HG03064 (cell line): ENCODE data around the gene USH1C.

Source experiments
- ATAC-seq: cut with Tn5 transposase; IDR thresholded peaks from one replicate; pipeline ENCODE4 v1.9.1; 2021; ENCODE audit warnings: low read depth; ENCODE audit not compliant: unreplicated experiment

USH1C gene

GRCh38 chr11:17477361-17477760, 66.9 kb downstream of the USH1C start:
- no peak for ATAC-seq

DNA sequence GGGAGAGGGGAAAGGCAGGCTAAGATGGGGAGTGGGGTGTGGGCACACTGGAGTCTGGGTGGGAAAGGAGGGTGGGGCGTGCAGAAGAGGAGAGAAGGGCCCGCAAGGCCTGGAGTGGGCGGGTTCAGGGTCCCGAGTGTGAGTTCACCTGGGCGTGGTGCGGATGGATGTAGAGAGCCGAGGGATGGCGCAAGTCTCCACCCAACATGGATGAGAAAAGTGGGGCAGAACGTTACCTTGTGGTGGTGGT, 67.2 kb downstream of the USH1C start:
- no peak for ATAC-seq

DNA sequence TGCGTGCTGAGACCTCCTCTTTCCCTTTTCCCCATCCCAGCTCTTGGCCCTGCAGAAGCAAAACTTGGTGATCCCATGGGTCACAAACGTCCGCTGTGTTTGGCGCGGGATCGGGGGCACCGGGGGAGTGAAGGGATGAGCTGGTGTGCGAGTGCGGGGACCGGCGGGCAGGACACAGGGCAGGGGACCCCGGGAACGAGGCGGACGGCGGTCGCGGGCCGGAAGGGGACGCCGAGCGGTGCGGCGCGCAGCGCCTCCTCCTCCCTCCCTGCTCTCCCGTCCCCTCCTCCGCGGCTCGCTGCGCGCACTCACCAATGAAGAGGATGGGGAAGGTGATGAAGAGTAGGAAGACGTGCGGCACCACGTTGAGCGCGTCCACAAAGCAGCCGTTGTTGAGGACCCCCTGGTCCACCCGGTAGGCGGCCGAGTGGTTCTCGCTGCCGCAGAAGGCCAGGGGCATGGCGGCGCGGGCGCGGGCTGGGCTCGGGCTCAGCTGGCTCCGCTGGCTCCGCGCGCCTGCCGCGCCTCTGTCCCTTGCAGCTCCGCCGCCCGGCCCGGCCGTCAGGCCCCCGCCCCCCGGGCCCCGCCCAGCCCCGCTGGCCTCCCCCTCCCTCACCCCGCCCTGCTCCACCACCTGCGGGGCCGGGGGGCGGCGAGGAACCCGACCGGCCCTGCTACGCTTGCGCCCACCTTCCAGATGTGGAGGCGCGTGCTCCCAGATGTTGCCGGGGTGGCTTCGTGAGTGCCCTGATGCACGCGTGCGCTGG, 67.7 kb downstream of the USH1C start, which contains the start of gene ABCC8:
TSS of gene ABCC8 (minus strand) at position 529 of the 767 bp plus-strand sequence. CDS start at position 460, 69 bp downstream.
- ATAC-seq: no peak

DNA sequence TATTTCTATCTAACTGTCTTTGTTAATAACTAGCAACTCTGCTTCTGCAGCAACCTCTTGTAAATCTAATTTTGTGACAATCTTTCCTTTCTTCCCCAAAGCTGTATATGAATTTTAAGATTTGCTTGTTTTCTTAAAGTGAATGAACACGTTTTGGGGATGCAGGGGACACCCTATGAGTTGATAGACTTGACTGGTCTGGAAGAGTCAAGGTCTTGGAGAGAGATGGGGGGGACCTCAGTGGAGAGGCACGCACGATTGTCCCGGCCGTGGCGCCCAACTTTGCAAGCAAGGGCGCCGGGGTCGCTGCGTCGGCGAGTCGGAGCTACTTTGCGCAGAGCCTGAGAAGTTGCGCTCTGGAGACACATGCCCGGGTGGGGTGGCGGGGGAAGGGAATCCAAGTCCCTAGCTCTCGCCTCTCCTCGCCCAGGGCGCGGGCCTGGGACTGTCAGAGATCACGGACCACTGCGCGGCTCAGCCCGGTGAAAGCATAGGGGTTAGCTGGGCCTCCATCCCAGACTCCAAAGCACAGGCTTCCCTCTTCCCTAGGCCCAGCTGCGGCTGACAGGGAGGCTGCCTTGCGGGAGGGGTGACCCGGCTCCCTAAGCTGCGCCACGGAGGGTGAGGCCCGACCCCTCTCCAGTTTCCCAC, 68.4 kb downstream of the USH1C start:
- no peak for ATAC-seq

DNA sequence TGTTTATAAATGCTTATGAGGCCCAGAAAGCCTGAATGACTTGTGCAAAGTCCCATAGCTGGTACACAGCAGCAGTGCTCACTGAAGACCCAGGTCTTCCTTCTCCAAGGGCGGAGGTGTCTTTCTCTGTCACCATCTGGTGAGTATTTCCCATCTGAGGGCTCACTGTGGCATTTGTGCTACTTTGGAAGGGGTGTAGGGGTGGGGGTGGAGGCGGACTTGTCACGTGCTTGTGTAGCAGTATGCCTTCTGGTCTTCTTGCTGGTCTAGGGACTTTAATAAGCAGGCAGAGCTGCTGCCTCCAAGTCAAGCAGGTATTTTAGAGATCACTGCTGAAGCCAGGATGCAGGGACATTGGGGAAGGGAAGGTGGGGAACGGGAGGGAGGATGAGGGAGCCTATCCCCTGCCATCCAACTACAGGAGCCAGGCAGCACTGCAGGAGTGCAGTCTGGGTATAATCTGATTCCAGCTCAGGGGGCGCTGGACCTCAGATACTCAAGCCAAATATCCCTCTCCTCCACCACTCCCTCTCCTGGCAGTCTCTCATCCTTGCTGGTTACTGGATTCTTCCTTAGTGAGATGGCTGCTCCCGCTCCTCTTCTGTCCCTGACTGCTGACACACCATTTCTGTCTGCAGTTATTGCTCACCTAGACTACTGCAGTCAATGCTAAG, 71.0 kb downstream of the USH1C start:
- ATAC-seq: no peak

DNA sequence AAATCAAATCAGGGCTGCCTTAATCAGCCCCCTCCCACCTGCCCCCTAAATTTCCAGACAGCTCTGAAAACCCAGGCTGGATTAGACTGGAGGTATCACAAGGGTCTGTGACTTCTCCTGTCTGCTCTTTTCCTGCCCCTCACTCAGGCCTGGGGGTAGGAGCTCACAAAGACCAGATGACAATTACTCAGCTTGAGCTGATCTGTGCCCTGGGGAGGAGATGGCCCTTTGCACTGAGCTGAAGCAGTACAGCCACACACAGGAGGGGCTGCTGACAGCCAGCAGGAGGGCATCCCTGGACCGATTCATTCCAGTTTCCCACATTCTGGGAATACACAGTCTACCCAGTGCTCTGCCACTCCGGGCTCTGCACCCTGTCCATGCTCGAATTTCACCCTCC, 71.7 kb downstream of the USH1C start:
- no peak for ATAC-seq

GRCh38 chr11:17471501-17471900, 72.7 kb downstream of the USH1C start:
- no peak for ATAC-seq

- ATAC-seq: no peak
Measured at GRCh38 chr11:17469998-17470397, 74.2 kb downstream of the USH1C start.

DNA sequence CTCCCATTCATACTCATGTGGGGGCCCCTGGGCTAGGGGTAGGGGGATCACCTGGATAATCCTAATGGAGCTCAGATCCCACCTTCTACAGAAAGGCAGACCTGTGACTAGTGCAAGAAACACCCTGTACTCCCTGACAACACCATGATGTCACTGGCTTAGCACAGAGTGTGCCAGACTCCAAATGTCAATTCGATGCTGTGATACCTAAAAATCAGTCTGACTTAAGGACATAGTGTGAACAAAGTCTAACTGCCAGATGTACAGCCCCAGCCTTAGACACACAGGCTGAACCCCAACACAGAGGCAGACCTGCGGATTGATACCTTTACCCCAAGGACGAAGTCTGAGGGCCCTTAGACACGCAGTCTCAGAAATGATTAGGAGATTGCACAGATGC, 76.1 kb downstream of the USH1C start:
- ATAC-seq: no peak

- ATAC-seq: no peak
Measured at GRCh38 chr11:17463546-17464174, 80.6 kb downstream of the USH1C start.

DNA sequence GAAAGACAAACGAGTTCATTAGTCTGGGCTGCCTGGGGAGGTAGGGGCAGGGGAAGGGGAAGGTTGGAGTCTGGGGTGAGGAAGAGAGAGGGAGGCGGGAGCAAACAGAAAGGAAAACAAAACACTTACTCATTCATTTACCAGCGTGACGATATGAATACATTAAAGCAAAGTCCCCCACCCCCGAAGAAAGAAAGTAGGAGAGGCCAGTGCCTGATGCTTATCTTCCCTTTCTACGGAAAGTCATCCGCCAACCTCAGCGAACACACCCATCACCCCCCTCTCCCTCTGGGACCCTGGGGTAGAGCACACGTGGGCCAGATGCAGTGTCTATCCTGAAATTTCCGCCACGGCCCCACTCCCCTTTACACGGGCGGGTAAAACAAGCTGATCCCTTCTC, 81.3 kb downstream of the USH1C start:
- ATAC-seq: no peak

- no peak for ATAC-seq
Measured at GRCh38 chr11:17460406-17460805, 83.8 kb downstream of the USH1C start.

- no peak for ATAC-seq
Measured at GRCh38 chr11:17459236-17459896, 84.8 kb downstream of the USH1C start.

DNA sequence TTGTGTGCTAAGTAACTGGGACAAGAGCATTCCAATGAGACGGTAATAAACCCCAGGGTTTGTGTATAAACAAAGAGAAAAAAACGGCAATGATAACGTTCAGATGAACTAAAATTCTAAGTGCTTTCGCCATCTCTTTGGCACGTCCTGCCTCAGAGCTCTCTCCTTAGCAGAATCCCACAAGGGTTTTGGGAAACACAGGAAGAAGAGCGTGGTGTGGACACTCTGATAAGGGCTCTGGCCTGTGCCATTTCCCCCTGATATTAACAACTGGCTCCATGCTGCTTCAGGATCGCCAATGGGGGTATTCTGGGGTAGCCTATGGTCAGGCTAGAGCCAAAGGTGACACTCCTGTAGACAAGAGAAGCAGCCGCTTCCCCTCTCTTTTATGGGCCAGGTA, 85.9 kb downstream of the USH1C start:
- no peak for ATAC-seq

GRCh38 chr11:17457396-17458173, 86.6 kb downstream of the USH1C start:
- no peak for ATAC-seq

DNA sequence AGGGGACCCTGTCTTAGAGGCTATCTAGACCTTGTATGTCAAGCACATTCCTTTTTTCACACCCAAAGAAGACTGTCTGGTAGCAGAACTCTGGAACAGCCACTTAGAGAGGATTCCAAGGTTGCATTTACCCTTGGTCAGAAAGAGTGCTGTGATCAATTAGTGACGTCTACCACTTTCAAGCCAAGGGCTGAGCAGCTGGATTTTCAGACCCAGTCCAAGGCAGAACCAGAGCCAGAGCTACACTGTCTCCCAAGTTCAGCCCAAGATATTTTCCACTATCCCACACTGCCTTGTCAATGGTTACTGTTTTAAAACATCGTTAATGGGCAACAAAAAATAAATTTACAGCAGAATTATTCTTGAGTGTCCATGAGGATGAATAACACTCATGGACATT, 91.5 kb downstream of the USH1C start:
- no peak for ATAC-seq

GRCh38 chr11:17449158-17449557, 95.1 kb downstream of the USH1C start:
- ATAC-seq: no peak

DNA sequence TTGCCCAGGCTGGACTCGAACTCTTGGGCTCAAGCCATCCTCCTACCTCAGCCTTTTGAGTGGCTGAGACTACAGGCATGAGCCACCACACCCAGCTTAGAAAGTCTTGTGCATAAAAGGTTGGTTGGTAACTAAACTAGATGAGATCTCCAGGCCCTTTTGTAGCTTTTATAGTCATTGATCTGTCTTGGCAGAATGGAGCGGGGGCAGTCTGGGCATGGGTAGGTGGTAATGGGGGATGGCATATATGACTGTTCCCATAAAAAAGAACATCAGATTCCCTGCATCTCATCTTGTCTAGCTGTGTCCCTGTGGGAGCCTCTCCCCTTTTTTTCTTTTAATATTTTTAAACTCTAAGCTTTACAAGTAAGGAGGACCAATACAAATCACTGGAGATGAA, 97.7 kb downstream of the USH1C start:
- ATAC-seq: no peak

DNA sequence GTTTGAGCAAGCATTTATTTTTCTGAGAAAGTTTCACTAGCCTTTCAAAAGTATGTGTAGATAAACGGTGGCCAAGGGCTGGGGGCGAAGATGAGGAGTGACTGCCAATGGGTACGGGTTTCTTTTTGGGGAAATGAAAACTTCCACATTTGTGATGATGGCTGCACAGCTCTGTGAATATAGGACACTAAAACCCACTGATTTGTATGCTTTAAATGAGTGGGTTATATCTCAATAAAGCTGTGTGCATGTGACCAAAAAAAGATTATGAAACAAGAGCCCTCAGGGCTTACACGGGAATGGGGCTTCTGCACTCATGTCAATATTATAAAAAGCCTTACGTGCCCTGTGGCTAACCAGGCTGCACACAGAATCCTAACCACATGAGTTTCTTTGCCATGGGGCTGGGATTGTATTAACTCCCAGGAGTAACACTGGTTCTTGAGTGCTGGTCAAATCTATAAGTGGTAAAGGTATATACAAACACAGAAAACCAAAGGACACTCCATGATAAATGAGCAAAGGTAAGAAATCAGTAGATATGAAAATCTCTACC, 98.9 kb downstream of the USH1C start:
- ATAC-seq: no peak
